ENCODE measurements around the gene DHX9.

DNA sequence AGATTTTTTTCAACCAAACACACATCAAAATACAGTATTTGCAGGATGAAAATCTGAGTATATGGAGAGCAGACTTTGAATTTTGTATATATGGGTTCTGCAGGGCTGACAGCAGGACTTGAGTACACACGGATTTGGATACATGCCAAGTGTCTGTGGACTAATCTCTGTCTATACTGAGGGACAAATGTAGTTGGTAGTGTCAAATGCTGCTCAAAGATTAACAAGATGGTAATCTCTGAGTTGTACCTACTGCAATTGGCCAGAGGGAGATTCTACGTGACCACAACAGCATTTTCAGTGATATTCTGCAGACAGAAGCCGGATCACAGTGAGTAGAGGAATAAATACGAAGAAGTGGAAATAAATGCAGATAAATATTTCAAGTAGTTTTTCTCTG, 70.4 kb downstream of the DHX9 start:
- TF ChIP-seq, protein P1, sequence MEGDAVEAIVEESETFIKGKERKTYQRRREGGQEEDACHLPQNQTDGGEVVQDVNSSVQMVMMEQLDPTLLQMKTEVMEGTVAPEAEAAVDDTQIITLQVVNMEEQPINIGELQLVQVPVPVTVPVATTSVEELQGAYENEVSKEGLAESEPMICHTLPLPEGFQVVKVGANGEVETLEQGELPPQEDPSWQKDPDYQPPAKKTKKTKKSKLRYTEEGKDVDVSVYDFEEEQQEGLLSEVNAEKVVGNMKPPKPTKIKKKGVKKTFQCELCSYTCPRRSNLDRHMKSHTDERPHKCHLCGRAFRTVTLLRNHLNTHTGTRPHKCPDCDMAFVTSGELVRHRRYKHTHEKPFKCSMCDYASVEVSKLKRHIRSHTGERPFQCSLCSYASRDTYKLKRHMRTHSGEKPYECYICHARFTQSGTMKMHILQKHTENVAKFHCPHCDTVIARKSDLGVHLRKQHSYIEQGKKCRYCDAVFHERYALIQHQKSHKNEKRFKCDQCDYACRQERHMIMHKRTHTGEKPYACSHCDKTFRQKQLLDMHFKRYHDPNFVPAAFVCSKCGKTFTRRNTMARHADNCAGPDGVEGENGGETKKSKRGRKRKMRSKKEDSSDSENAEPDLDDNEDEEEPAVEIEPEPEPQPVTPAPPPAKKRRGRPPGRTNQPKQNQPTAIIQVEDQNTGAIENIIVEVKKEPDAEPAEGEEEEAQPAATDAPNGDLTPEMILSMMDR (optimal IDR thresholded peaks at IDR 0.05 in 1 of 3, IDR thresholded peaks at IDR 0.05 in 1 of 3, conservative IDR thresholded peaks at IDR 0.05 in 1 of 3; ENCODE audit: extremely low read depth in 1 of 3, insufficient read depth in 2 of 3, low read length in 3 of 3) = no peak
- no peak for TF ChIP-seq EZH2 (IDR thresholded peaks at IDR 0.05; ENCODE audit: low read length)
